Hypothalamus (tissue), 51 donors: ENCODE measurements around the gene TIGD4.
"Not testable (repeated sequence)": the region's sequence is repeated elsewhere in the genome, so short reads cannot be mapped to it uniquely, and the experiment has no call there.

Experiments
- DNase-seq, 51 donors: peaks; one replicate each; lab custom pipeline; 2025; lab: John Stamatoyannopoulos, UW

Gene TIGD4

DNA sequence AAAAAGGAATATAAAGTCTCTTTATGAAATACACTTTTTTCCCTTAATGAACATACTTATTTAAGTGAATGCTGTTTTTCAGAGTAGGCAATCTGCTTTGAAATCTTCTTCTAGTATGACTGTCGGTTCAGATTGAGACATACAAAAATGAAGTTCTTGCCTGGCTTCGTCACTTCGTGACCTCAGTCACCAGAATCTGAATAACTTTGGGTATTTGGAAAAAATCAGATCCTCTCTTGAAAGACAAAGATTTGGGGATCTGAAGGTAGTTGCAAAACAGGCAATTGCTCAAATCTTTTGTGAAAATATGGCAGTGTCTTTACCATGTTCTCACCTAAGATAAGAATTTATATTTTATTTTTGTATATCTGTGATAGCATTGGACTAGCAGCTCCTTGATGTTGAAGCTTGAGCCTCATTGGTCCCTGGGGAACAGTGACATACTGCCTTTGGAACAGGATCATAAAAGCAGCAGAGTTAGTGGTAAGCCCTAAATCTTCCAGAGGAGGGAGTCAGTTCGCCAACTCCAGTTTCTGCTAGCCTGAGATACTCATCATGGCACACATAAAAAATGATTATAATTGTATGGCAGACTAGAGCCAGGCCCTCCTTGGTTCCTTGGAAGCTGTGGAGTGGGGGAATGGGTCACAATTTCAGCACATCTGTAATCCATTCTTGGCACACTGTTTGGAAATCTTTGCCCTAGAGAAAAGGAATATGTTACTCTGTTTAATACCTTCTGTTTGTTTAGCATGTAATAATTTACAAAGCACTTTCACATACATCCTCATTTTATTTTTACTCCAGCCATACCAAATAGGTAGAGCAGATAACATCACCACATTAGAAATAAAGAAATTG, 5.2 kb upstream of the TIGD4 start:
- no peak for DNase-seq

- peak in 13 of 51 donors; percentile 12 to 77 (median 41) for DNase-seq
These were observed 793 bp upstream of the TIGD4 start for GRCh38 chr4:152780267-152780778.

- peak in 28 of 51 donors; percentile 3 to 84 (median 36) for DNase-seq
These were observed 646 bp downstream of the TIGD4 start for GRCh38 chr4:152778656-152779512.

DNA sequence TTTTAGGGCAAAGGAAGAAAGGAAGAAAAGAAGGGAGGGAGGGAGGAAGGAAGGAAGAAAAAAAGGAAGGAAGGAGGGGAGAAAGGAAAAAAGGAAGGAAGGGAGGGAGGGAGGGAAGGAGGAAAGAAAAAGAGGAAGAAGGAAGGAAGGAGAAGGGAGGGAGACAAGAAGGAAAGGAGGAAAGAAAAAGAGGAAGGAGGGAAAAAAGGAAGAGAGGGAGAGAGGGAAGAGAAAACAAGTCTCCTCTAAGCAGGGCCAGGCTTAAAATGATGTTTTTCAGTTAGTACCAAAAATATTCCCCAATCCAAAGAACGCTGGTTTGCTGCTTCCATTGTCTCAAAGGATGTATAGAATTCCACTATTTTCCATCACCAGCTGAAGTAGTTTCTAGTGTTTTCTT, 2.0 kb downstream of the TIGD4 start:
- DNase-seq = no peak

DNA sequence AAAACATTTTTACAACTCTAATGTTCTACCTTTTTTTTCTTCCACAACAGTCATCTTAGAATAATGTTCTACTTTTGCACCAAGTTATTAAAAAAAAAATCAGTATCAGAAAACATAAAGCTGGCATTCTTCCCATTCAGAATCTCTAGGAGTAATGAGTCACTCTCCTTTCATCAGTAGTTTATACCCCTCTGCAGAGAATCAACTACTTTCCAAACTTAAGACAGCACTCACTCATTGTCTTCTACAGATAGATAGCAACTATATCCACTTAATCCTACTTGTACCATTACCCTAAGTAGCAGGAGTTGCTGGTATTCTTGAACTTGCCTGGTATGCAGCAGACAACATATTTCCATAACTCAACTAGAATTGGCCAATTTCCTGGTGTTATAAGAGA, 3.2 kb downstream of the TIGD4 start:
- DNase-seq = no peak

DNA sequence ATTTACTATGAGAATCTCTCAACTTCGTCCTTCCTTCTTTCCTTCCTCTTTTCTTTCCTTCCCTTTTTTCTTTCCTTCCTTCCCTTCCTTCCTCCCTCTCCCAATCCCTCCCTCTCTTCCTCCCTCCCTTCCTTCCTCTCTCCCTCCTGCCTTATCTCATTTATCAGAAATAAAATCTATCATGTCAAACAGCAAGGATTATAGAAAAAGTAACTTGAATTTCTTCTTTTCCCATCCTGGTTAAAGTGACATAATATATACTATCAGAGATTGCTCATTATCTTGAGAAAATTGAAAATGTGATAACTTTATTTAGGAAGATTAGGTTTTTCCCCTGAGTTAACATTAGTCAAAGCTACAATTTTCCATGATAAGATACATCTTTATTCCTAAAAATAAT, 5.6 kb downstream of the TIGD4 start:
- no peak for DNase-seq

DNA sequence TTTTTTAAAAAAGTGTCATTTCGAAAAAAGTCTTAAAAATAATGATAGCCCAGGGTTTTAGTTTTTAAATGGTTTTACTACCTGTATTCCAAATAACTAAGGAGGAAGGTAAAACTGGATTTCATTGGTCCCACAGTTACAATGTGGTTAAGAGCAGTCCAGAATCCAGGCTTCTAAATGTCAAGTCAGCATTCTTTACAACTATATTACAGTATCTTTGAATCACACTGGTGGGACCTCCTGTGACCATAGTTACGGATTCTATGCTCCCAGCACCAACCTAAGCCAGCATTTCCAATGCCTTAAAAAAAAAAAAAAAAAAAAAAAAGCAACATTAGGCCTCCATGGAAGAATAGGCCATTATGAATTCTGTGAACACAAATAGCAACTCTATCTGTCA, 6.2 kb downstream of the TIGD4 start:
- no peak for DNase-seq

DNA sequence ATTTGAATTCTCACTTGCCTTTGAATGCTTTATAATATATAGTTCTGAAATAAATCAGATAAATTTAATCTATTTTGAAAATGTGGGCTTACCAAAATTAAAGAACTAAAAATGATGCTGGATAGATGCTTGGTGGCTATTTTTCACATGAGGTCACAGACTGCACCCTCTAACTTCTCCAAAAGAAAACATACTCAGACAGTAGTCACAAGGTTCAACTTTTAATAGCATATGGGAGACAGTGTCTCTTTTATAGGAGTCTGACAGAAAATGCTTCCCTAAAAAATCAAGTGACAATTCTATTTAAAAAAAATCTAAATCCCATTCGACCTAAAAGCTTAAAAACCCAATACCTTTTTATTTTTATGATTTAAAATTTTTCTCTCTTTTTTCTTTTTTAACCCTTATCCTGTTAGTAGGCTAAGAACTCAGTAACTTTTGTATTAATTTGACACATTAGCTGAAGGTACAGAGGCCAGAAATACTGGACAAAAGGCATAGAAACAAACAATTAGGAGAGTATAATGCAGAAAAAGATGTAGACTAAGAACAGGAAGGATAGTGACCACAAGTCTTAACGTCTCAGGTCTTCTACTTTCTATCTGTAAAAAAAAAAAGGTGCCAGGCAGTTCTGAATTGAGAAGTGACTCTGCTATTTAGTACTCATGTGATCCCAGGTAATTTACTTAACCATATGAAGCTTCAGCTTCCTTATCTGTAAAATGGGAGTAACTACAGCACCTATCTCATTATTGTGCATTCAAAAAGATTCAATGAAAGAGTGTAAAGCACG, 7.6 kb downstream of the TIGD4 start:
- DNase-seq = no peak

GRCh38 chr4:152765069-152765737, 14.3 kb downstream of the TIGD4 start:
- not testable (repeated sequence) for DNase-seq

GRCh38 chr4:152763796-152764195, 15.7 kb downstream of the TIGD4 start:
- DNase-seq = no peak

- no peak for DNase-seq
These were observed 30.9 kb downstream of the TIGD4 start for GRCh38 chr4:152748619-152749018.

GRCh38 chr4:152747444-152747843, 32.1 kb downstream of the TIGD4 start:
- no peak for DNase-seq

- no peak for DNase-seq
These were observed 40.7 kb downstream of the TIGD4 start for GRCh38 chr4:152738827-152739226.

DNA sequence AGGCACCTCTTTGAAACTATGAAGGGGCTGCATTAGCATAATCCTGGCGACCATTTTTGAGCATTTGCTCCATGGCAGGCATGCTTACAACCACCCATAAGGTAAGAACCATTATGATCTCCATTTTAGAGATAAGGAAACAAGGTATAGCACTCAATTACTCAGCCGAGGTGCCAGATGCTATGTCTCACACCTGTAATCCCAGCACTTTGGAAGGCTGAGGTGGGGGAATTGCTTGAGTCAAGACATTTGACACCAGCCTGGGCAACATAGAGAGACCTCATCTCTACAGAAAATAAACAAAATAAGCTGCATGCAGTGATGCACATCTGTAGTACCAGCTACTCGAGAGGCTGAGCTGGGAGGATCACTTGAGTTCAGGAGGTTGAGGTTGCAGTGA, 43.6 kb downstream of the TIGD4 start:
- no peak for DNase-seq

- DNase-seq = peak in 1 of 51 donors; percentile 6
These were observed 44.1 kb downstream of the TIGD4 start for GRCh38 chr4:152735396-152735859.

- no peak for DNase-seq
These were observed 44.9 kb downstream of the TIGD4 start for GRCh38 chr4:152734699-152735050.

DNA sequence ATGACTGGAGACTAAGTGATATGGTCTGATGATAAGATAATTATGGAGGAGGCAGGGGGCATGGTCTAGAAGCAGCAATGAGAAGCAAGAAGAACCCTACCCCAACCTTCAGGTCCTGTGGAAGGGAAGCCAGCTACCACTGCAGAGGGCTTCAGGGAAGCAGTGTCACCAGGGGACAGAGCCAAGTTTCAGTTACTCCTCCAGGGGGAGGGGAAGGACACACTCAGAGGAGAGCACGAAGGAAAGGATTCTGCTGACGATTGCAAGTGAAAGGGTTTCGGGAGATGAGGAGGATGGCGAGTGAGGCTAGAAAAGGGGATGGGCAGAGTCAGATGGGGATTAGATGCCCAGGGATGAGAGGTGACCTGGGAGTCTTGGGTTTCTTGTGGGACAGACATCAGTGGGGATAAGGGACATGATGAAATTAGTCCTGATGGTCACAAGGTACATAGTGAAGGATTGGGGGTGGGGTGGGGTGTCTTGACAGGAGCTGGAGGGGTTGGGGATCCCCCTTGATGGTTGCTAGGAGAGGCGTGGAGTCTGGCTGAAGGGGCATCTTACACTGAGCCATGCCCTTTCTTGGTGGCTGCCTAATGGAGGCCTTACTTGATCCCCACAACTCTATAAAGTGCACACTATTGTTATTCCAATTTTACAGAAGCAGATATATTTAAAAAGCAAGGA, 45.4 kb downstream of the TIGD4 start:
- DNase-seq = no peak

DNA sequence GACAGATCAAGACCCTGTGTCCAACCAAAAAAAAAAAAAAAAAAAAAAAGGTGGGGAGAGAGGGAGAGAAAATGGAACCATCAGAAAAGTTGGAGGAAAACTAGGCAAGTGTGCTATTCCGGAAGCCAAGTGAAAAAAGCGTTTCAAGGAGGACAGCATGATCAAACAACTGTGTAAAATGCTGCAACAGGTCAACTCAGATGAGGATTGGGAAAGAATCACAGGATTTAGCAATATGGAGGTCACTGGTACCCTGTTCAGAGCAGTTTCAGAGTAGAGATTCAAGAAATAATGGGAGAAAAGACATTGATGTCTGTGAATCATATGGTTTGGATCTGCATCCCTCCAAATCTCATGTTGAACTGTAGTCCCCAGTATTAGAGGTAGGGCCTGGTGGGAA, 47.5 kb downstream of the TIGD4 start:
- no peak for DNase-seq

- no peak for DNase-seq
These were observed 50.1 kb downstream of the TIGD4 start for GRCh38 chr4:152729466-152729865.

DNA sequence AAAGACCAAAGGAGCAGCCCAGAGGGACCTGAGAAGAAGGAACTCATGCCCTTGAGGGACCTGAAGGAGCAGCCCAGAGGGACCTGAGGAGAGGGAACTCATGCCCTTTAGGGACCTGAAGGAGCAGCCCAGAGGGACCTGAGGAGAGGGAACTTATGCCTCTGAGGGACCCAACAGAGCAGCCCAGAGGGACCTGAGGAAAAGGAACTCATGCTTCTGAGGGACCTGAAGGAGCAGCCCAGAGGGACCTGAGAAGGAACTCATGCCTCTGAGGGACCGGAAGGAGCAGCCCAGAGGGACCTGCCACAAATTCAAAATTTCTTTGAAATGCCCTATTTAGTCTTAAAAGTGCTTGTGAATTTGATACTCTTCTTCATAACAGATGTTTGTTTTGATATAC, 51.2 kb downstream of the TIGD4 start:
- no peak for DNase-seq
